HuH-7.5 (cell line): ENCODE results near the gene COPE.
"Not testable (repeated sequence)": the region's sequence is repeated elsewhere in the genome, so short reads cannot be mapped to it uniquely, and the experiment has no call there.

Source experiments
- DNase-seq: peaks from one replicate; pipeline ENCODE4 v3.0.0; 2011; ENCODE audit warnings: low spot score

COPE gene

DNA sequence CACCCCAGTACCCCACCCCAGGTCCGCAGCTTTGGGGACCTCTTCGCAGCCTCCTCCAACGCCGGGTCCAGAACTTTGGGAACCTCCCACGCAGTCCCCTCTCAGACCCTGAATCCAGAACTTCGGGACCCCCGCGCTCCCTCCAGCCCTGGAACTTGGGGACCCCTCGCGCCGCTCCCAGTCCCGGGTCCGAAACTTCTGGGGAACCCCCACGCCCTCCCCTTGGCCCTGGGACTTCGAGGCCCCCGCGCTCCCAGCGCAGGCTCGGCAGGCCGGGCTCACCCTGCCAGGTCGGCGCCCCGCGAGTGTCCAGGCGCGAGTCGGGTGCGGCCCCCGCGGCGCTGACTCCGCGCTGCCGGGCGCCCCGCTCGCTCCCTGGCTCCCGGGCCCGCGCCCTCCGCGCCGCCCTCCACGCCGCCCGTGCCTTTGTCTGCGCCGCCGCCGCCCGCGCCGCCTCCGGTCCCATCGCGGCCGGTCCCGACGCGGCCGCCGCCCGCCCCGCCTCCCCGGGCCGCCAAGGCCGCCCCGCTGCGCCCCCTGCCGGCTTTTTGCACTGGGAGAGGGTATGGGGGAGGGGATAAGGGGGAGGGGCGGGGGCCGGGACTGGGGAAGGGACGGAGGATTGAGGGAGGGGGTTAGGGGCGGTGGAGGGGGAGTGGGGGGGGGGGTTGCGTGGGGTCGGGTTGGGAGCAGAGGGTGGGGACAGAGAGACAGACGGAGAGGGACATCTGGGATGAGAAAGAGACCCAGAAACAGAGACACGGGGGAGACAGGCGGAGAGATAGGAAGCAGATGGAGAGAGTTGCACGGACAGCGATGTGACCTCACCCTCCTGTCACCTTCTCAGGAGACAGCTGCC lies 21.8 kb upstream of the COPE start, which contains the start of gene HOMER3:
Gene HOMER3 (minus strand): TSS at position 449 of the 859 bp plus-strand sequence. CDS start 2,235 bp downstream, outside the sequence.
- DNase-seq: peak; percentile 99

DNA sequence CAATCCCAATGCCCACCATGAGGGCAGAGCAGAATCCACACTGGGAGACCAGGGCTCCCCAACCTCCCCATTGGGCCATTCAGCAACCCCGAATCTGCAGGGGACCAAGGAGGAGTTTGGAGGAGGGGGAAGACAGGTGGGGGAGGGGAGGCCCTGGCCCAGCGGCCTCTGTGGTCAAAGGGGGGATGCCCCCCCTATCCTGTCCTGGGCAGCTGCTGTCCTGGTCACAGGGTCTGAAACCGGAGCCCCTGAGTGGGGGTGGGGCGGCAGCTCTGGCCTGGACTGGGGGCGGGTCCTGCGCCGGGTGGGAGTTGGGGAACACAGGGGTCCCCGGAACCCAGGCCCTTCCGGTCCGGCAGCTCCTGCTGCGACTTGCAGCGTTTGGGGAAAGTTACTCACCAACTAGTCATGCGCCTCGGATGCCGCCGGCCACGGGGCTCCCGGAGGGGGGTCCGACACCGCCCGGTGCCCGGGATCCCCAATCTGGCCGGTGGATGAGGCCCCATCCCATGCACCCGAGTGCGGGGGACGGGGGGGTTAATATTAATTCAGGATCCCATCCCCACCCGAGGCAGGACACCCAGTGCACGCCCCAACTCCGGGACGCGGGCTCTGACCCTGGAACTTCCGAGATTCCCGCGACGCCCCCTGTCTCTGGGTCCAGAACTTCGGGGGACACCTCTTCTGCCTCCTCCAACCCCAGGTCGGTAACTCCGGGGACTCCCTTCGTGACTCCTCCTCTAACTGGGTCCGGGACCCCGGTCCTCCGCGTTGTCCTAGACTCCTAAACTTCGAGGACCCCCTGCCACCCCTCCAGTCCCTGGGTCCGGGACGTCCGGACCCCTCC lies 21.0 kb upstream of the COPE start:
- peak; percentile 82 for DNase-seq

DNA sequence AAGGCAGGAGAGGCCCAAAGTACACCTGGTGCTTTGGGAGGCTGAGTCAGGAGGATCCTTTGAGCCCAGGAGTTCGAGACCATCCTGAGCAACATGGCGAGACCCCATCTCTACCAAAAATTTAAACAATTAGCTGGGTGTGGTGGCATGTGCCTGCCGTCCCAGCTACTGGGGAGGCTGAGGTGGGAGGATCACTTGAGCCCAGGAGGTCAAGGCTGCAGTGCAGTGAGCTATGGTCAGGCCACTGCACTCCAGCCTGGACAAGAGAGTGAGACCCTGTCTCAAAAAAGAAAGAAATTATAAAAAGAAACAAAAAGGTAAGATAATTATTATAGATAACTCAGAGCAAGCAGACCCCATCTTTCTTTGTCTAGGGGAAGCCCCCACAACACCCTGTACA lies 20.0 kb upstream of the COPE start:
- no peak for DNase-seq

GRCh38 chr19:18933297-18933696 lies 14.1 kb upstream of the COPE start:
- DNase-seq: no peak

GRCh38 chr19:18932216-18932841 lies 13.1 kb upstream of the COPE start:
- no peak for DNase-seq

GRCh38 chr19:18931316-18932162 lies 12.4 kb upstream of the COPE start:
- DNase-seq: no peak

DNA sequence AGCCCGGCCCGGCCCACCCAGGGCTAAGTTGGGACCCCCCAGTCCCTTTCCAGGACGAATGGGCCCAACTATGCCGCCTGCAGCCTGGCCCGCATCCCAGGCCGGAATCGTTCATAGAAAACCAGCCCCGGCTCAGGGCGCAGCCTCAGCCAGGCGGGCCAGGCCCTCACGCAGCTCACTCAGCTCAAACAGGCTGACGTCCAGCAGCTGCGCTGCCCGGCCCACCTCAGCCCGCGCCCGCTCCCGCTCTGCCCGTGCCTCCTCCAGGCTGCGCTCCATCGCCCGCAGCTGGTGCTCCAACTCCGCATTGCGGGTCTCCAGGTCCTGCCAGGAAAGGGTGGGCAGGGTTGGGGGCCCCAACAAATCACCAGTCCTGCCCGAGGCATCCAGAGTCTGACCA lies 10.1 kb upstream of the COPE start:
- no peak for DNase-seq

GRCh38 chr19:18928018-18928805 lies 9.0 kb upstream of the COPE start:
- DNase-seq: no peak

- no peak for DNase-seq
Measured at GRCh38 chr19:18924684-18925213, 5.6 kb upstream of the COPE start.

DNA sequence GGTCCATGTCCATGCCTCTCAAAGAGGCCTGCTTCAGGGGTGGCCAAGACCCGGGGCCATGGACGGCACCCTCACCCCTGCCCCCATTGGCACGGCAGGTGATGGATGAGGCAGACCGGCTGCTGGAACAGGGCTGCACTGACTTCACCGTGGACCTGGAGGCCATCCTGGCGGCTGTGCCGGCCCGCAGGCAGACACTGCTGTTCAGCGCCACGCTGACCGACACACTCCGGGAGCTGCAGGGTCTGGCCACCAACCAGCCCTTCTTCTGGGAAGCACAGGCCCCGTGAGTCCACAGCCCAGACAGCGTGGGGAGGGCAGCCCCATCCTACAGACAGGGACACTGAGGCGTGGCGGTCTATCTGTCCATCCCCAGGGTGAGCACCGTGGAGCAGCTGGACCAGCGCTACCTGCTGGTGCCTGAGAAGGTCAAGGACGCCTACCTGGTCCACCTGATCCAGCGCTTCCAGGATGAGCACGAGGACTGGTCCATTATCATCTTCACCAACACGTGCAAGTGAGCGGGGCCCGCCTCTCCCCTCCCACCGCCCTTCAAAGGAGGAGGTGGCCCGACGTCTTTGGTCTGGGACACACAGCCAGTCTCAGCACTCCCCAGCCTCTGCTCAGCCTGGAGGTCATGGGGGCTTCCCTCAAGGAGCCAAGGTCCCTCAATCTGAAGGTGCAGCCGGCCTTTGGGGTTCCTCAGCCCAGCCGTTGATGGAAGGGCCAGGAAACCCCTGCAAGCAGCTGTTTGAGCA lies 3.2 kb upstream of the COPE start:
- DNase-seq: no peak

GRCh38 chr19:18921593-18921992 lies 2.4 kb upstream of the COPE start:
- DNase-seq: no peak

DNA sequence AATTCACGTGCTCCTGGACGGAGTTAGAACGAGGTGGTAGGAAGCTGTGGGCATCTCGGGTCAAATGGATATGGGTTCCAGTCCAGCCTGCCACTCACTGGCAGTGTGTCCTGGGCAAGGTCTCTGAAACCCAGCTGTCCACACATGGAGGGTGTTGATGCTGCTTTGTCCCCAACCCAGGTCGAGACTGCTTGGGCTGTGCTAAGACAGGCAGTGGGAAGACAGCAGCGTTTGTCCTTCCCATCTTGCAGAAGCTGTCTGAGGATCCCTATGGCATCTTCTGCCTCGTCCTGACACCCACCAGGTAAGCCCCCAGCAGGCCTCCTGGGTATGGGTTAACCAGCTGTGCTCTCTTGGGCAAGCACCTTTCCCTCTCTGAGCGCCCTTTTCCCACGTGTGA lies 1.2 kb upstream of the COPE start:
- no peak for DNase-seq

DNA sequence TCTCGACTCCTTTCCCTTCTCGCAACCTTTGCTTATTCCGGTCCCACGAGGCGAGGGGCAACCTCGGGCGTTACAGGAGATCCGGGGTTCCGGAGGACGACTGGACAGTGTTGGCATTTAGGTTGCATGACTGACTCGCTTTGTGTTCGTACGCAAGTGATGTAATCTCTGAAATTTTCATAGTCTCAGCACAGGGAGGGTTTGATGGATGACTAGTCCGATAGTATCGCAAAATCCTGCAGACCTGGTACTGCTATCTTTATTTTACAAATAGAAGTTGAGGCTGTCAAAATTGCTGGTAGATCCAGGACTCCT lies 670 bp upstream of the COPE start:
- no peak for DNase-seq

- DNase-seq: not testable (repeated sequence)
Measured at GRCh38 chr19:18917593-18917992, 1.6 kb downstream of the COPE start.

DNA sequence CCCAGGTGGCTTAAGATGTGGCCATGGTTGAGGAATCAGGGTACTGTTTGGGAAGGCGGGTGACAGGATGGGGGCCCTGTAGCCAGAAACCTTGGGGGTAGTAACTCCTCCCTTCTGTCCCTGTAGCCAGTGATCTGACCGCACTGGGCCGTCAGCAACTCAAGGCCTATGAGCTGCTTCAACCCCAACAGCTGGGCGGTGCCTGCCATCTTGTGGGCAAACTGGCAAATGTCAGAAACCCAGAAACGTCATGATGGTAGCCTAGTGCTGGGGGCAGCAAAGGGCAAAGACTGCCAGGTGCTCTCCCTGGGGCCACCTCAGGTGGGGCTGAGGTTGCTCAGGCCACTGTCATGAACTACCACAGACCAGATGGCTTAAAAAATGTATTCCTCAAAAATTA lies 3.5 kb downstream of the COPE start:
- peak; percentile 77 for DNase-seq

GRCh38 chr19:18913466-18913865 lies 5.7 kb downstream of the COPE start:
- DNase-seq: no peak

GRCh38 chr19:18912933-18913332 lies 6.3 kb downstream of the COPE start:
- DNase-seq: no peak

DNA sequence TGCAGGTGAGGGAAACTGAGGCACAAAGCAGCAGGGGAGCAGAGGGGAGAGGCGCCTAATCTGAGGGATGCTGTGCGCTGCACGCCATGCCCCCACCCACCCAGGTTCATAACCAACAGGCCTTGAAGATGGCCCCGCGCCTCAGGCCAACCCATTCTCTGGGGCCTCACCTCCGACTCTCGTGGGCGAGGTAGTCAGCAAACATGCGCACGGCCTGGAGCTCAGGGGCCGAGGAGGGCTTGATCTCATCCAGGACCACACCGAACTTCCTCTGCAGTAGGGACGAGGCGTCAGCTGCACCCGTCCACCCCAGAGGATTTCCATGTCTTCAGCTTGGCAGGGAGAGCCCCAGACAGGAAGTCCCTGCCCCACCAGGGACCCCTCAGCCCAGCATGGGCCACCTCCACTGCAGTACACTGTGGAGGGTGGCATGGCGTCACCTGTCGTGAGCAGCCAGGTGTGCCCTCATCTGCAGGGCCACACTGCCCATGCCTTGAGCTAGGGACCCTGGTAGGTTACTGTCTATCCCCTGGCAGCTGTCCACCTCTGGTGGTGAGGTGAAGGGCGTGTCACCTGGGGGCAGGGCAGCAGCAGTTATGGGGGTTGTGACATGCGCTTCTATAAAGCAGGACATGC lies 8.3 kb downstream of the COPE start:
- no peak for DNase-seq

GRCh38 chr19:18910010-18910409 lies 9.2 kb downstream of the COPE start:
- DNase-seq: no peak
